Measurements from ENCODE around the gene PRSS12.

DNA sequence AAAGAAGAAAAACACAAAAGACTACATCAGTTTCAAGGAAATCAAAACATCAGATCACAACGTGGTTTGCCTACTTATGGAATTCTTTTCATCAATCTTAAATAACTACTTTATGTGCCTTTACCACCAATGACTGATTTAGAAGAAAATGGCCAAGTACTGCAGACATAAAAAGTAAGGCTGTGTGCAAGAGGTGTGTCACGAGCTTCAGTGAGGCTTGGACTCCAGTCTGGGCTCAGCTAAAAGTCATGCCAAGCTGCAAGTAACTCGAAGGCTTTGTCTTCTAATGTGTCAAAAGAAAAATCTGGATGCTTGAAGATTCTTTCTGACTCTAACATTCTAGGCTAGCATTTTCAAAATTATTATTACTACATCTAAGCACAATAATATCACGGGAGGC lies 17.0 kb downstream of the PRSS12 start:
- TF ChIP-seq, protein P1, sequence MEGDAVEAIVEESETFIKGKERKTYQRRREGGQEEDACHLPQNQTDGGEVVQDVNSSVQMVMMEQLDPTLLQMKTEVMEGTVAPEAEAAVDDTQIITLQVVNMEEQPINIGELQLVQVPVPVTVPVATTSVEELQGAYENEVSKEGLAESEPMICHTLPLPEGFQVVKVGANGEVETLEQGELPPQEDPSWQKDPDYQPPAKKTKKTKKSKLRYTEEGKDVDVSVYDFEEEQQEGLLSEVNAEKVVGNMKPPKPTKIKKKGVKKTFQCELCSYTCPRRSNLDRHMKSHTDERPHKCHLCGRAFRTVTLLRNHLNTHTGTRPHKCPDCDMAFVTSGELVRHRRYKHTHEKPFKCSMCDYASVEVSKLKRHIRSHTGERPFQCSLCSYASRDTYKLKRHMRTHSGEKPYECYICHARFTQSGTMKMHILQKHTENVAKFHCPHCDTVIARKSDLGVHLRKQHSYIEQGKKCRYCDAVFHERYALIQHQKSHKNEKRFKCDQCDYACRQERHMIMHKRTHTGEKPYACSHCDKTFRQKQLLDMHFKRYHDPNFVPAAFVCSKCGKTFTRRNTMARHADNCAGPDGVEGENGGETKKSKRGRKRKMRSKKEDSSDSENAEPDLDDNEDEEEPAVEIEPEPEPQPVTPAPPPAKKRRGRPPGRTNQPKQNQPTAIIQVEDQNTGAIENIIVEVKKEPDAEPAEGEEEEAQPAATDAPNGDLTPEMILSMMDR (IDR thresholded peaks at IDR 0.05): no peak
- TF ChIP-seq, protein P2, sequence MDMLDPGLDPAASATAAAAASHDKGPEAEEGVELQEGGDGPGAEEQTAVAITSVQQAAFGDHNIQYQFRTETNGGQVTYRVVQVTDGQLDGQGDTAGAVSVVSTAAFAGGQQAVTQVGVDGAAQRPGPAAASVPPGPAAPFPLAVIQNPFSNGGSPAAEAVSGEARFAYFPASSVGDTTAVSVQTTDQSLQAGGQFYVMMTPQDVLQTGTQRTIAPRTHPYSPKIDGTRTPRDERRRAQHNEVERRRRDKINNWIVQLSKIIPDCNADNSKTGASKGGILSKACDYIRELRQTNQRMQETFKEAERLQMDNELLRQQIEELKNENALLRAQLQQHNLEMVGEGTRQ (CRISPR knock-in tag; IDR thresholded peaks at IDR 0.05): no peak
- TF ChIP-seq, protein P3, sequence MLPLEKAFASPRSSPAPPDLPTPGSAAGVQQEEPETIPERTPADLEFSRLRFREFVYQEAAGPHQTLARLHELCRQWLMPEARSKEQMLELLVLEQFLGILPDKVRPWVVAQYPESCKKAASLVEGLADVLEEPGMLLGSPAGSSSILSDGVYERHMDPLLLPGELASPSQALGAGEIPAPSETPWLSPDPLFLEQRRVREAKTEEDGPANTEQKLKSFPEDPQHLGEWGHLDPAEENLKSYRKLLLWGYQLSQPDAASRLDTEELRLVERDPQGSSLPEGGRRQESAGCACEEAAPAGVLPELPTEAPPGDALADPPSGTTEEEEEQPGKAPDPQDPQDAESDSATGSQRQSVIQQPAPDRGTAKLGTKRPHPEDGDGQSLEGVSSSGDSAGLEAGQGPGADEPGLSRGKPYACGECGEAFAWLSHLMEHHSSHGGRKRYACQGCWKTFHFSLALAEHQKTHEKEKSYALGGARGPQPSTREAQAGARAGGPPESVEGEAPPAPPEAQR (CRISPR knock-in tag; IDR thresholded peaks at IDR 0.05): no peak
- TF ChIP-seq, protein P4, sequence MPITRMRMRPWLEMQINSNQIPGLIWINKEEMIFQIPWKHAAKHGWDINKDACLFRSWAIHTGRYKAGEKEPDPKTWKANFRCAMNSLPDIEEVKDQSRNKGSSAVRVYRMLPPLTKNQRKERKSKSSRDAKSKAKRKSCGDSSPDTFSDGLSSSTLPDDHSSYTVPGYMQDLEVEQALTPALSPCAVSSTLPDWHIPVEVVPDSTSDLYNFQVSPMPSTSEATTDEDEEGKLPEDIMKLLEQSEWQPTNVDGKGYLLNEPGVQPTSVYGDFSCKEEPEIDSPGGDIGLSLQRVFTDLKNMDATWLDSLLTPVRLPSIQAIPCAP (CRISPR knock-in tag; IDR thresholded peaks at IDR 0.05): no peak
- TF ChIP-seq, protein P5, sequence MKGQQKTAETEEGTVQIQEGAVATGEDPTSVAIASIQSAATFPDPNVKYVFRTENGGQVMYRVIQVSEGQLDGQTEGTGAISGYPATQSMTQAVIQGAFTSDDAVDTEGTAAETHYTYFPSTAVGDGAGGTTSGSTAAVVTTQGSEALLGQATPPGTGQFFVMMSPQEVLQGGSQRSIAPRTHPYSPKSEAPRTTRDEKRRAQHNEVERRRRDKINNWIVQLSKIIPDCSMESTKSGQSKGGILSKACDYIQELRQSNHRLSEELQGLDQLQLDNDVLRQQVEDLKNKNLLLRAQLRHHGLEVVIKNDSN (CRISPR knock-in tag; IDR thresholded peaks at IDR 0.05): no peak
- TF ChIP-seq NFE2L1 (CRISPR knock-in tag; IDR thresholded peaks at IDR 0.05): no peak
- TF ChIP-seq, protein P6, sequence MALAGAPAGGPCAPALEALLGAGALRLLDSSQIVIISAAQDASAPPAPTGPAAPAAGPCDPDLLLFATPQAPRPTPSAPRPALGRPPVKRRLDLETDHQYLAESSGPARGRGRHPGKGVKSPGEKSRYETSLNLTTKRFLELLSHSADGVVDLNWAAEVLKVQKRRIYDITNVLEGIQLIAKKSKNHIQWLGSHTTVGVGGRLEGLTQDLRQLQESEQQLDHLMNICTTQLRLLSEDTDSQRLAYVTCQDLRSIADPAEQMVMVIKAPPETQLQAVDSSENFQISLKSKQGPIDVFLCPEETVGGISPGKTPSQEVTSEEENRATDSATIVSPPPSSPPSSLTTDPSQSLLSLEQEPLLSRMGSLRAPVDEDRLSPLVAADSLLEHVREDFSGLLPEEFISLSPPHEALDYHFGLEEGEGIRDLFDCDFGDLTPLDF (CRISPR knock-in tag; IDR thresholded peaks at IDR 0.05): no peak

Data from WTC11 (cell line).